GM12878 (cell line): ENCODE measurements around the gene PRKG1. TPM values are rescaled to one million over a fixed set of nuclear protein-coding genes. Genes with fewer than 3 reads are reported as not detected.

ENCODE experiments used
- ATAC-seq: fragments of 200-7000 bp; cut with Tn5 transposase; 3 replicates; pipeline ENCODE4 v1.9.1; 2020; ENCODE audit warnings: mild to moderate bottlenecking, moderate library complexity
- BruUV-seq: library from RNA; stranded (reverse); fragments of 400-500 nt; replicated peaks from 2 replicates; lab custom pipeline; 2021; lab: Mats Ljungman, UMichigan
- CTCF ChIA-PET: fragments of 300-600 bp; sonication (Branson Sonifier 250); formaldehyde crosslinking; extraction: SDS; loops from one replicate; lab custom pipeline; 2021; ENCODE audit warnings: inconsistent platforms; lab: Yijun Ruan, JAX
- POLR2A ChIA-PET: fragments of 350-600 bp; formaldehyde crosslinking; extraction: SDS; loops from one replicate; lab custom pipeline; 2021; ENCODE audit warnings: inconsistent platforms; lab: Charles Lee
- RAD21 ChIA-PET: fragments of 300-600 bp; sonication (Branson Sonifier 250); formaldehyde crosslinking; loops from one replicate; lab custom pipeline; 2023; ENCODE audit warnings: antibody characterized with exemption; ENCODE audit not compliant: unreplicated experiment; lab: Charles Lee
- SMC1A ChIA-PET: fragments of 300-600 bp; sonication (Branson Sonifier 250); formaldehyde crosslinking; loops from one replicate; lab custom pipeline; 2023; ENCODE audit not compliant: unreplicated experiment, uncharacterized antibody; lab: Charles Lee
- DNase-seq: peaks from one replicate; pipeline ENCODE4 v3.0.0-alpha.2; 2011; ENCODE audit warnings: low read depth, low spot score
- FAIRE-seq: peaks from 3 replicates; lab custom pipeline; 2011; peaks lifted over from hg19 to GRCh38; lab: Jason Lieb, UNC
- H2AFZ ChIP-seq: 2 replicates; pipeline ENCODE4 v1.6.0; 2011; ENCODE audit warnings: low read depth, low read length, control low read depth; ENCODE audit not compliant: control insufficient read depth
- H3K27ac ChIP-seq: 2 replicates; pipeline ENCODE4 v1.5.1; 2011; ENCODE audit warnings: control low read depth; ENCODE audit not compliant: control insufficient read depth, insufficient read depth
- H3K27me3 ChIP-seq, 2 experiments: replicated peaks in 1 of 2; 2 replicates each; pipeline versions ENCODE4 v1.6.0 to v1.6.1; 2011; ENCODE audit warnings: low read length in 1 of 2; ENCODE audit not compliant: control insufficient read depth in 2 of 2, insufficient read depth in 2 of 2
- H3K36me3 ChIP-seq, 2 experiments: 2 replicates each; pipeline ENCODE4 v1.5.1; 2011; ENCODE audit warnings: low read length in 1 of 2; ENCODE audit not compliant: control insufficient read depth in 2 of 2, insufficient read depth in 2 of 2
- H3K4me1 ChIP-seq: 2 replicates; pipeline ENCODE4 v1.6.1; 2011; ENCODE audit warnings: mild to moderate bottlenecking, low read length, moderate library complexity, mixed read lengths; ENCODE audit not compliant: control insufficient read depth, insufficient read depth
- H3K4me2 ChIP-seq: 2 replicates; pipeline ENCODE4 v1.6.0; 2011; ENCODE audit warnings: control low read depth; ENCODE audit not compliant: control insufficient read depth, insufficient read depth
- H3K4me3 ChIP-seq: fragments of 200-600 bp; sonication (generic); 2 replicates; pipeline ENCODE4 v1.5.1; 2016
- H3K79me2 ChIP-seq: 2 replicates; pipeline ENCODE4 v1.6.0; 2011; ENCODE audit warnings: low read length; ENCODE audit not compliant: control insufficient read depth, insufficient read depth
- H3K9ac ChIP-seq: 2 replicates; pipeline ENCODE4 v1.8.0; 2011; ENCODE audit warnings: low read length, control low read depth, mixed read lengths; ENCODE audit not compliant: control insufficient read depth, insufficient read depth
- H3K9me3 ChIP-seq: replicated peaks from 3 replicates; pipeline ENCODE4 v1.5.1; 2011; ENCODE audit warnings: mild to moderate bottlenecking, low read length; ENCODE audit not compliant: control insufficient read depth, insufficient read depth
- H4K20me1 ChIP-seq: 2 replicates; pipeline ENCODE4 v1.6.0; 2011; ENCODE audit not compliant: control insufficient read depth, insufficient read depth
- HCFC1 ChIP-seq: fragments of 150-350 bp; IDR thresholded peaks from 2 replicates; pipeline ENCODE4 v1.6.1; 2014; ENCODE audit warnings: low read length
- NRF1 ChIP-seq: conservative IDR thresholded peaks from 2 replicates; pipeline ENCODE4 v1.6.1; 2011; ENCODE audit warnings: mild to moderate bottlenecking, low read depth, low read length, improper control_type of control experiment
- POLR2AphosphoS5 ChIP-seq: IDR thresholded peaks from 2 replicates; pipeline ENCODE4 v1.6.1; 2011; ENCODE audit warnings: mild to moderate bottlenecking, low read length, inconsistent platforms
- PRDM15 ChIP-seq: fragments of 450-650 bp; formaldehyde crosslinking; IDR thresholded peaks from 2 replicates; pipeline ENCODE4 v1.4.0; 2020; ENCODE audit warnings: mild to moderate bottlenecking, moderate library complexity
- SUZ12 ChIP-seq: fragments of 200-600 bp; sonication (generic); IDR thresholded peaks from one replicate; pipeline ENCODE4 v1.6.1; 2018; ENCODE audit warnings: antibody characterized with exemption, mild to moderate bottlenecking; ENCODE audit not compliant: unreplicated experiment
- YY1 ChIP-seq: IDR thresholded peaks from 2 replicates; pipeline ENCODE4 v1.6.1; 2011; ENCODE audit warnings: low read depth, mild to moderate bottlenecking, low read length
- in situ Hi-C: fragments of 300-500 bp; cut with MboI; formaldehyde crosslinking; loops from 9 replicates; pipeline ENCODE4 v1.14.3; 2018; ENCODE audit warnings: mixed read lengths
- intact Hi-C: fragments of 100-400 bp; cut with micrococcal nuclease; formaldehyde crosslinking; loops from one replicate; pipeline ENCODE4 v1.14.2; 2022; ENCODE audit not compliant: unreplicated experiment
- polyA plus RNA-seq, 11 experiments: library from polyadenylated mRNA; depleted of rRNA in 4 of 11; unstranded in 6 of 11; stranded (reverse) in 5 of 11; fragments of >200 nt; fragmentation: Nextera tagmentation in 4 of 11; fragmentation: Illumina TruSeq in 1 of 11; extraction: Ambion mirVana in 4 of 11; extraction: Trizol in 1 of 11; gene quantifications; 1 replicate in 1 of 11; 2 replicates in 10 of 11; pipeline versions ENCODE4 v1.2.1 to v1.2.3, GENCODE V29; 2011 to 2016; ENCODE audit warnings: inconsistent platforms in 2 of 11, missing spikeins in 2 of 11, low read depth in 1 of 11
- total RNA-seq, 4 experiments: library from RNA; depleted of rRNA in 3 of 4; stranded (reverse); fragments of >200 nt in 3 of 4; fragmentation: Illumina TruSeq in 1 of 4; extraction: Trizol in 1 of 4; gene quantifications; 2 replicates each; pipeline versions ENCODE4 v1.2.1 to v1.2.3, GENCODE V29; 2013 to 2021
- TF ChIP-seq, protein P1 (sequence below): fragments of 150-350 bp; IDR thresholded peaks from 2 replicates; pipeline ENCODE4 v1.6.1; 2016; ENCODE audit warnings: low read depth, low read length

PRKG1 gene
- total and polyA plus RNA-seq, 10 of the 15 experiments (the other 5 are each of a cell fraction or from before 2014, with no cell fraction given): 0.04 to 0.05 TPM; not detected in 8

DNA sequence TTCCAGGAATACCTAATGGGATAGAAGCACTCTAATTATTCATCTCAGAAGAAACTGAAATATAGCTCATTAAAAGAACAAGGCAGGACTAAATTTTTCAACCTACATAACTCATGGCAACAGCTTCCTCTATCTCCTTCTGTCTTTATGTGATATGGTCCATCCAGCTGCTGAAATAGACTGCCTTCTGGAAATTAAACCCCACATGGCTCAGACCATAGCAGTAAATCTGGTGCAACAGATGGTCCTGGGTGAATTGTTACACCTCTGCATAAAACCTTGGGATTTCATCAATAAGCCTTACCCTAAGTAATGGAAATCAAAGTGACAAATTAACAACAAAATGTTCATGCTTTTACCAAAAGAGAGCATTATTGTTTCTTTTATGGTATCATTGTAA is 830.7 kb downstream of the PRKG1 start:
- intact Hi-C loops: no loop called here

More for the DNA sequence above, 830.7 kb downstream of the PRKG1 start:
- no peaks in the 10 kb centered on the region for H3K9me3 ChIP-seq
- FAIRE-seq (no peak), ATAC-seq (no peak), DNase-seq (no peak)
- H3K4me3 ChIP-seq: no peak overlapping the region
- H3K79me2 ChIP-seq: no peaks in the 10 kb centered on the region
- BruUV-seq: no TSS peak
- no peak overlapping the region for H2AFZ ChIP-seq
- no peaks in the 10 kb centered on the region for H4K20me1 ChIP-seq
- H3K4me1 ChIP-seq: no peaks in the 10 kb centered on the region
- CTCF ChIA-PET: no interaction called here
- in situ Hi-C loops: no loop called here
- RAD21 ChIA-PET: no interaction called here
- no peak for TF ChIP-seq NRF1
- no peak for TF ChIP-seq HCFC1
- TF ChIP-seq YY1: no peak
- TF ChIP-seq SUZ12: no peak
- TF ChIP-seq, protein P1, sequence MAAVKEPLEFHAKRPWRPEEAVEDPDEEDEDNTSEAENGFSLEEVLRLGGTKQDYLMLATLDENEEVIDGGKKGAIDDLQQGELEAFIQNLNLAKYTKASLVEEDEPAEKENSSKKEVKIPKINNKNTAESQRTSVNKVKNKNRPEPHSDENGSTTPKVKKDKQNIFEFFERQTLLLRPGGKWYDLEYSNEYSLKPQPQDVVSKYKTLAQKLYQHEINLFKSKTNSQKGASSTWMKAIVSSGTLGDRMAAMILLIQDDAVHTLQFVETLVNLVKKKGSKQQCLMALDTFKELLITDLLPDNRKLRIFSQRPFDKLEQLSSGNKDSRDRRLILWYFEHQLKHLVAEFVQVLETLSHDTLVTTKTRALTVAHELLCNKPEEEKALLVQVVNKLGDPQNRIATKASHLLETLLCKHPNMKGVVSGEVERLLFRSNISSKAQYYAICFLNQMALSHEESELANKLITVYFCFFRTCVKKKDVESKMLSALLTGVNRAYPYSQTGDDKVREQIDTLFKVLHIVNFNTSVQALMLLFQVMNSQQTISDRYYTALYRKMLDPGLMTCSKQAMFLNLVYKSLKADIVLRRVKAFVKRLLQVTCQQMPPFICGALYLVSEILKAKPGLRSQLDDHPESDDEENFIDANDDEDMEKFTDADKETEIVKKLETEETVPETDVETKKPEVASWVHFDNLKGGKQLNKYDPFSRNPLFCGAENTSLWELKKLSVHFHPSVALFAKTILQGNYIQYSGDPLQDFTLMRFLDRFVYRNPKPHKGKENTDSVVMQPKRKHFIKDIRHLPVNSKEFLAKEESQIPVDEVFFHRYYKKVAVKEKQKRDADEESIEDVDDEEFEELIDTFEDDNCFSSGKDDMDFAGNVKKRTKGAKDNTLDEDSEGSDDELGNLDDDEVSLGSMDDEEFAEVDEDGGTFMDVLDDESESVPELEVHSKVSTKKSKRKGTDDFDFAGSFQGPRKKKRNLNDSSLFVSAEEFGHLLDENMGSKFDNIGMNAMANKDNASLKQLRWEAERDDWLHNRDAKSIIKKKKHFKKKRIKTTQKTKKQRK: no peak
- TF ChIP-seq POLR2AphosphoS5: no peak
- TF ChIP-seq PRDM15 (CRISPR knock-in tag): no peak
- SMC1A ChIA-PET: interaction anchor here (0.6 kb wide), 1 partner anchor 11 kb away, joined by 3 read pairs; no protein-coding TSS in a partner anchor
- no peak overlapping the region for H3K27ac ChIP-seq
- no peak overlapping the region for H3K4me2 ChIP-seq
- POLR2A ChIA-PET: no interaction called here
- no peaks in the 10 kb centered on the region for H3K27me3 ChIP-seq
- no peak overlapping the region for H3K9ac ChIP-seq
- H3K36me3 ChIP-seq: no peaks in the 10 kb centered on the region
